ENCODE measurements around the gene DOCK1. TPM values are rescaled to one million over a fixed set of nuclear protein-coding genes. Genes with fewer than 3 reads are reported as not detected.

Gene DOCK1
- total RNA-seq: 56.9 and 77.5 TPM in 2 replicates

GRCh38 chr10:126904818-126905701 lies at the start of gene DOCK1:
TSS of gene DOCK1 (plus strand) at chr10:126905428. CDS start at chr10:126905518, 90 bp downstream.

GRCh38 chr10:127196282-127197153 lies 291.3 kb downstream of the DOCK1 start, which contains the start of gene INSYN2A:
TSS of gene INSYN2A (minus strand) at chr10:127196591. CDS start at chr10:127176395, 20,196 bp downstream.

Other genes starting within 250 kb of the DOCK1 start
- gene C10orf90, start 234.7 kb upstream of the DOCK1 start, total RNA-seq: under 0.01 and 0.38 TPM in 2 replicates